Large intestine (tissue), 3 donors: ENCODE measurements around the gene POLDIP2. TPM values are rescaled to one million over a fixed set of nuclear protein-coding genes. Genes with fewer than 3 reads are reported as not detected.

ENCODE experiments used
- DNase-seq, 2 donors: peaks; one replicate each; pipeline versions ENCODE4 v3.0.0 to v3.0.0-alpha.2; 2013
- H3K27ac ChIP-seq: one replicate; pipeline ENCODE4 v1.5.1; 2013; ENCODE audit warnings: low read length
- H3K27me3 ChIP-seq: 2 replicates; pipeline ENCODE4 v1.6.1; 2013; ENCODE audit warnings: low read length; ENCODE audit not compliant: control insufficient read depth, insufficient read depth
- H3K36me3 ChIP-seq: 2 replicates; pipeline ENCODE4 v1.6.1; 2013; ENCODE audit warnings: low read length; ENCODE audit not compliant: control insufficient read depth, insufficient read depth
- H3K4me1 ChIP-seq: one replicate; pipeline ENCODE4 v1.6.1; 2013; ENCODE audit warnings: low read length; ENCODE audit not compliant: control insufficient read depth, insufficient read depth
- H3K4me3 ChIP-seq: one replicate; pipeline ENCODE4 v1.5.1; 2013; ENCODE audit warnings: low read length
- H3K9me3 ChIP-seq: one replicate; pipeline ENCODE4 v1.6.1; 2013; ENCODE audit warnings: mild to moderate bottlenecking, low read depth, low read length, moderate library complexity; ENCODE audit not compliant: control insufficient read depth
- WGBS: methylation state at CpG from one replicate; pipeline ENCODE4 v1.1.5; 2013; ENCODE audit warnings: low lambda C conversion rate; ENCODE audit not compliant: insufficient coverage; 5-methylcytosine and 5-hydroxymethylcytosine counted together
- polyA plus RNA-seq: library from polyadenylated mRNA; unstranded; fragments of 120-200 nt; gene quantifications from one replicate; pipeline ENCODE4 v1.2.1, GENCODE V29; 2013

POLDIP2 gene
- polyA plus RNA-seq, 1 donor = 68.2 TPM

GRCh38 chr17:28390984-28391383 lies 33.7 kb upstream of the POLDIP2 start:
- no peak overlapping the region for H3K27ac ChIP-seq
- WGBS = no CpG with 5 or more reads among the region's 1 CpG
- peaks cover 52% of the 10 kb centered on the region for H3K4me1 ChIP-seq
- no peaks in the 10 kb centered on the region for H3K9me3 ChIP-seq
- H3K27me3 ChIP-seq = no peaks in the 10 kb centered on the region
- no peak overlapping the region for H3K4me3 ChIP-seq
- no peak for DNase-seq
- H3K36me3 ChIP-seq = peaks cover 41% of the 10 kb centered on the region

GRCh38 chr17:28390563-28390962 lies 33.2 kb upstream of the POLDIP2 start:
- Histone ChIP-seq H3K27ac (no peak overlapping the region), H3K4me3 (no peak overlapping the region), H3K27me3 (no peaks in the 10 kb centered on the region), H3K36me3 (peaks cover 37% of the 10 kb centered on the region), H3K9me3 (no peaks in the 10 kb centered on the region), H3K4me1 (peaks cover 52% of the 10 kb centered on the region)
- no peak for DNase-seq
- WGBS = no CpG with 5 or more reads among the region's 2 CpGs

DNA sequence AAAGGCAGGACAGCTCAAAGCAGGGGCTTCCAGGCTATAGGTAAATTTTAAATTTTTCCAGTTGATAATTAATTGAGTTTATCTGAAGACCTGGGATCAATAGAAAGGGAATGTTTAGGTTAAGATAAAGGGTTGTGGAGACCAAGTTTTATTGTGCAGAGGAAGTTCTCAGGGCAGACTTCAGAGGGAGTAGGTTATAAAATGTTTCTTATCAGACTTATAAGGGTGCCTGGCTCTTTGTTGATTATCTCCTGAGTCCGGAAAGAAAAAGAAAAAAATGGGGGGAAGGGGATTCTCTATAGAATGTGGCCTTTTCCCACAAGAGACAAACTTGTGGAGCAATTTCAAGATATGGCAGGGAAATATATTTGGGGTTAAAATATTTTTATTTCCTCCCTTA lies 32.8 kb upstream of the POLDIP2 start:
- no peaks in the 10 kb centered on the region for H3K9me3 ChIP-seq
- no peak overlapping the region for H3K4me3 ChIP-seq
- peaks cover 52% of the 10 kb centered on the region for H3K4me1 ChIP-seq
- H3K27me3 ChIP-seq = no peaks in the 10 kb centered on the region
- DNase-seq = no peak
- WGBS = no CpG with 5 or more reads among the region's 1 CpG
- no peak overlapping the region for H3K27ac ChIP-seq
- H3K36me3 ChIP-seq = peaks cover 36% of the 10 kb centered on the region

DNA sequence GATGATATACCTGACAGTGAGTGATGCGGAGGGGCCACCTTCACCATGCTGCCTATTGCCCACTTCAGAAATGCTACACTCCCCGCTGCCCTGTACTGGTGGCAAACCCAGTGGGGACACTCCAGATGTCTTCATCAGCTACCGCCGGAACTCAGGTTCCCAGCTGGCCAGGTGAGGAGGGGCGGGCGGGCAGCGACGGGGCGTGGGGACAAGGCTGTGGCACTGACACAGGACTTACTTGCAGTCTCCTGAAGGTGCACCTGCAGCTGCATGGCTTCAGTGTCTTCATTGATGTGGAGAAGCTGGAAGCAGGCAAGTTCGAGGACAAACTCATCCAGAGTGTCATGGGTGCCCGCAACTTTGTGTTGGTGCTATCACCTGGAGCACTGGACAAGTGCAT lies 30.8 kb upstream of the POLDIP2 start:
- Histone ChIP-seq H3K36me3 (peaks cover 36% of the 10 kb centered on the region), H3K9me3 (no peaks in the 10 kb centered on the region), H3K4me3 (no peak overlapping the region), H3K27ac (no peak overlapping the region), H3K27me3 (no peaks in the 10 kb centered on the region), H3K4me1 (peaks cover 50% of the 10 kb centered on the region)
- DNase-seq = no peak
- WGBS = no CpG with 5 or more reads among the region's 11 CpGs

DNA sequence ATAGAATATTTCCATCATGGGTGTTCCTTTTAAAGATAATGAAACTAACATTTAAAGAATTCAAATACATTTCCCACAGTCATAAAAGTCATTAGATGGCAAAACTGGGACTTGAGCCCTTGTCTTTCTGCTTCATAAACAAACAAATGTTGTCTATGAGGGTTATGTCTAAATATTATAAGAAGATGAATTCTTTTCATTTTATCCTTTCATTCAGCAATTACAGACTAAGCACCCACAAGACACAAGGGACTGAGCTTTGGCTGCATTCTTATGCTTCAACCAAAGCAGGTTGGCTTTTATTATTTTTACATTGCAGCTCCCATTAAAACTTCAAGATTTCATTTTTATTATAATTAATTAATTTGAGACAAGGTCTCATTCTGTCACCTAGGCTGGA lies 29.1 kb upstream of the POLDIP2 start:
- Histone ChIP-seq H3K27me3 (peaks cover 5% of the 10 kb centered on the region), H3K27ac (no peak overlapping the region), H3K4me3 (no peak overlapping the region), H3K36me3 (peaks cover 27% of the 10 kb centered on the region), H3K9me3 (no peaks in the 10 kb centered on the region), H3K4me1 (peaks cover 44% of the 10 kb centered on the region)
- no peak for DNase-seq

- H3K27ac ChIP-seq = peak overlapping the region; percentile 83
Observed at GRCh38 chr17:28385406-28385805, 28.1 kb upstream of the POLDIP2 start.

GRCh38 chr17:28385037-28385400 lies 27.7 kb upstream of the POLDIP2 start:
- H3K27ac ChIP-seq = peak overlapping the region; percentile 83
- peaks cover 8% of the 10 kb centered on the region for H3K27me3 ChIP-seq
- DNase-seq = peak in 1 of 2 donors; percentile 54
- no CpG with 5 or more reads among the region's 29 CpGs for WGBS
- no peaks in the 10 kb centered on the region for H3K9me3 ChIP-seq
- peaks cover 48% of the 10 kb centered on the region for H3K4me1 ChIP-seq
- peaks cover 14% of the 10 kb centered on the region for H3K36me3 ChIP-seq
- peak overlapping the region; percentile 64 for H3K4me3 ChIP-seq

More at GRCh38 chr17:28385406-28385805, 28.1 kb upstream of the POLDIP2 start:
- Histone ChIP-seq H3K27me3 (peaks cover 6% of the 10 kb centered on the region), H3K4me1 (peaks cover 47% of the 10 kb centered on the region), H3K9me3 (no peaks in the 10 kb centered on the region), H3K36me3 (peaks cover 17% of the 10 kb centered on the region), H3K4me3 (peak overlapping the region; percentile 64)
- peak in 1 of 2 donors; percentile 37 for DNase-seq
- WGBS = no CpG with 5 or more reads among the region's 8 CpGs

DNA sequence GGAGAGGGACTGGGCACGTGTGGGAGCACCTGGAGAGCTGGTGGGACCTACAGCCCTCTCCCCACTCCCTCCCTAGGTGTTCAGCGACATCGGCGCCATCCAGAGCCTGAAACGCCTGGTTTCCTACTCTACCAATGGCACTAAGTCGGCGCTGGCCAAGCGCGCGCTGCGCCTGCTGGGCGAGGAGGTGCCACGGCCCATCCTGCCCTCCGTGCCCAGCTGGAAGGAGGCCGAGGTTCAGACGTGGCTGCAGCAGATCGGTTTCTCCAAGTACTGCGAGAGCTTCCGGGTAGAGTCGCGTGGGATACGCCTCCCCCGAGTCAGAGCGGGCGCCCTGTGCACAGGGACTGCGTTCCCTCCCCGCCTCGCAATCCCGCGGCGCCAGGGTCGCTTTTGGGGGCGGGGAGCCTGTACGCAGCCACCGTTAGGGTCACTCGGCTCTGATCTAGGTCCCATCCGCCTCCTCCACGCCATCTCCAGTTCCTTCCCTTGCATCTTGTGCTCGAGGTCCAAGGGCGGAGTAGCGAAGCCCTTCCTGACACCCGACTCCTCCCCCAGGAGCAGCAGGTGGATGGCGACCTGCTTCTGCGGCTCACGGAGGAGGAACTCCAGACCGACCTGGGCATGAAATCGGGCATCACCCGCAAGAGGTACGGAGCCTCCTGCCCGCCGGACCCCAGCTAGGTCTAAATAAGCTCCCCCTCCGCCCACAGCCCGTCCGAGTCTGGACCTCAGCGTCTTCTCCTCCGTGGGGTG lies 27.1 kb upstream of the POLDIP2 start:
- H3K27me3 ChIP-seq = peaks cover 8% of the 10 kb centered on the region
- H3K4me3 ChIP-seq = peak overlapping the region; percentile 64
- peaks cover 12% of the 10 kb centered on the region for H3K36me3 ChIP-seq
- H3K4me1 ChIP-seq = peaks cover 45% of the 10 kb centered on the region
- H3K9me3 ChIP-seq = no peaks in the 10 kb centered on the region
- WGBS = no CpG with 5 or more reads among the region's 56 CpGs
- H3K27ac ChIP-seq = peak overlapping the region; percentile 83
- DNase-seq = peak; percentile 76 to 91

GRCh38 chr17:28381141-28381825 lies 24.0 kb upstream of the POLDIP2 start:
- peak in 1 of 2 donors; percentile 72 for DNase-seq
- Histone ChIP-seq H3K27ac (no peak overlapping the region), H3K27me3 (peaks cover 8% of the 10 kb centered on the region), H3K4me1 (peaks cover 37% of the 10 kb centered on the region), H3K9me3 (no peaks in the 10 kb centered on the region), H3K4me3 (no peak overlapping the region), H3K36me3 (no peaks in the 10 kb centered on the region)
- WGBS = no CpG with 5 or more reads among the region's 72 CpGs

GRCh38 chr17:28379814-28380801 lies 22.8 kb upstream of the POLDIP2 start:
- no peaks in the 10 kb centered on the region for H3K9me3 ChIP-seq
- H3K36me3 ChIP-seq = no peaks in the 10 kb centered on the region
- H3K27me3 ChIP-seq = peaks cover 8% of the 10 kb centered on the region
- no peak overlapping the region for H3K4me3 ChIP-seq
- WGBS = 76% methylated on average over 3 of the region's 10 CpGs
- H3K27ac ChIP-seq = no peak overlapping the region
- H3K4me1 ChIP-seq = peaks cover 29% of the 10 kb centered on the region
- DNase-seq = no peak
